Measurements from ENCODE around the gene ZNF780A.
"Not testable (repeated sequence)": the region's sequence is repeated elsewhere in the genome, so short reads cannot be mapped to it uniquely, and the experiment has no call there.

Gene ZNF780A

GRCh38 chr19:40090241-40091204 lies at the start of gene ZNF780A:
Gene ZNF780A, minus strand, starts transcription at chr19:40090943. Its CDS starts 6,190 bp downstream, at chr19:40084753.
- DNase-seq (ENCODE audit: low spot score), result peak; percentile 85

DNA sequence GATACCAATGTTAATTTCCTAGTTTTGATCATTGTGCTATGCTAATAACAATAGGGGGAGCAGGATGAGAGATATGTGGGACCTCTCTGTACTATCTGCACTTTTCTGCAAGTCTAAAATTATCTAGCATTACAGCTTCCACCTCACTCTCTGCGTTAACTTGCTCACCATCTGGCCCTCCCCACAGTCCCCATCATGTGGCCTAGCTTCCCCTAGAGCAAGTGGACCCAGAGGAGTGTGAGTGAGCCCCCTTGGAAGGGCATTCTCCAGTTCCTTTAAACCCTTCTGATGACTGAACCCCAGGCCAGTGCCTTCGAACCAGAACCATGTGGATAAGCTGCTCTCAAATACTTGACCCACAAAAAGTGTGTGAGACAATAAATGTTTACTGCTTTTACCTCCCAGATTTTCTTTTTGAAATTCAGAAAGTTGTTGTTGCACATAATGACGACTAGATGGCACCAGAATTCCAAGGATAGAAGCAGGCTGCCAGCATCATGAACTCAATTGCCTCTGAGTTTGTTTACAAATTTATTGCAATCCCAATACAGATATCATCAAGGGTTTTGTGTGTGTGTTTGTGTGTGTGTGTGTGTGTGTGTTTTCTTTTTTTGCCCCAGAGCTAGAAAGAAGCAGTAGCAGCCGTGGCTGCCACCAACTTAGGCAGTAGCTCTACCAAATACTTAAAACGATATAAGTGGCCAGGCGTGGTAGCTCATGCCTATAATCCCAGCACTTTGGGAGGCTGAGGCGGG lies 49.0 kb upstream of the ZNF780A start:
- peak; percentile 44 for DNase-seq (ENCODE audit: low spot score)

- no peak for DNase-seq (ENCODE audit: low spot score)
Observed at GRCh38 chr19:40136818-40137217, 46.1 kb upstream of the ZNF780A start.

- no peak for DNase-seq (ENCODE audit: low spot score)
Observed at GRCh38 chr19:40134866-40135265, 44.1 kb upstream of the ZNF780A start.

- DNase-seq (ENCODE audit: low spot score), result no peak
Observed at GRCh38 chr19:40133491-40133890, 42.7 kb upstream of the ZNF780A start.

DNA sequence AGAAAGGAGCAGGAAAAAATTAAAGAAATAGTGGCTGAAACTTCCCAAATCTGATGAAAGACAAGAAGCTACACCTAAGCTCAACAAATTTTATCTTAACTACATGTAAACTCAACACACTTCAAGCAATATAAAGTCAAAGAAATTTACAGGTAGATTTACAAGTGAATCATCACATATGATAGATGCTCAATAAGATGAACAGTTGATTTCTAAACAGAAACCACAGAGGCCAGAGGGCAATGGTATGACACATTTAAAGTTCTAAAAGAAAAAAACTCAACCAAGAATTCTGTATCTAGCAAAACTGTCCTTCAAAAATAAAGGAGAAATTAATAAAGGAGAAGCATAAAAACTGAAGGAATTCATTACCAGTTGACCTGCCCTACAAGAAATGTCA lies 39.3 kb upstream of the ZNF780A start:
- DNase-seq (ENCODE audit: low spot score), result no peak

DNA sequence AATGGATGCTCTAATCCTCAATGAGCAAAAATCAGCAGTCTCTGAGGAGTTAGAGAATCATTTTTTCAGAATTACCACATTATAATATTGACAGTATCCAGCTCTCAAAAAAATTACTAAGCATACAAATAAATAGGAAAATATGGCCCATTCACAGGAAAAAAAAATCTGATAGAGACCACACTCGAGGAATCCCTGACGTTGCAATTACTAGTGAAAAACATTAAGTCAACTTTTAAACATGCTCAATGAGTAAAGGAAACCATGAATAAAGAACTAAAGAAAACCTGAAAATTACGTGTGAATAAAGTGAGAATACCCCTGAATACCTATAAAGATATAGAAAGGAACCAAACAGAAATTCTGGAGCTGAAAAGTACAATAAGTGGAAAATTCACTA lies 38.7 kb upstream of the ZNF780A start:
- DNase-seq (ENCODE audit: low spot score), result no peak

GRCh38 chr19:40128991-40129390 lies 38.2 kb upstream of the ZNF780A start:
- DNase-seq (ENCODE audit: low spot score), result no peak

- no peak for DNase-seq (ENCODE audit: low spot score)
Observed at GRCh38 chr19:40119380-40119779, 28.6 kb upstream of the ZNF780A start.

DNA sequence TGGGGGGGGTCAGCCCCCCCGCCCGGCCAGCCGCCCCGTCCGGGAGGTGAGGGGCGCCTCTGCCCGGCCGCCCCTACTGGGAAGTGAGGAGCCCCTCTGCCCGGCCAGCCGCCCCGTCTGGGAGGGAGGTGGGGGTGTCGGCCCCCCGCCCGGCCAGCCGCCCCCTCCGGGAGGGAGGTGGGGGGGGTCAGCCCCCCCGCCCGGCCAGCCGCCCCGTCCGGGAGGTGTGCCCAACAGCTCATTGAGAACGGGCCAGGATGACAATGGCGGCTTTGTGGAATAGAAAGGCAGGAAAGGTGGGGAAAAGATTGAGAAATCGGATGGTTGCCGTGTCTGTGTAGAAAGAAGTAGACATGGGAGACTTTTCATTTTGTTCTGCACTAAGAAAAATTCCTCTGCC lies 27.9 kb upstream of the ZNF780A start:
- DNase-seq (ENCODE audit: low spot score), result not testable (repeated sequence)

DNA sequence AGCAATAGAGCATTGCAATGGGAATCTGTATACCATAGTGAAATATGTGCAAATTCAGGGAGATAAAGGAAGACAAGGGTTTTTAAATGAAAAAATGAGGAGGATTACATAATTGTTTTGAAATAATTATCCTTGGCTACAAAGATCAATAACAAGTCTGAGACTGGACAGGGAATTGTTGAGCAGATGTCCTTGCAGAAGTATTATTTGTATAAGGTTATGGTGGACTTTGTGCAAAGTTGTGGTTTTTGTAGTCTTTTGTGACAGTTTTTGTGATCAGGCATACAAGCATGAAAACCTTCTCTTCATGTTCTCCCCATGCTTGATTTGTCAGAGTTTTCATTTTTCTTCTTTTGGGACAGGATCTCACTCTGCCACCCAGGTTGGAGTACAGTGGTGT lies 25.3 kb upstream of the ZNF780A start:
- DNase-seq (ENCODE audit: low spot score), result no peak

- not testable (repeated sequence) for DNase-seq (ENCODE audit: low spot score)
Observed at GRCh38 chr19:40114119-40114518, 23.4 kb upstream of the ZNF780A start.

DNA sequence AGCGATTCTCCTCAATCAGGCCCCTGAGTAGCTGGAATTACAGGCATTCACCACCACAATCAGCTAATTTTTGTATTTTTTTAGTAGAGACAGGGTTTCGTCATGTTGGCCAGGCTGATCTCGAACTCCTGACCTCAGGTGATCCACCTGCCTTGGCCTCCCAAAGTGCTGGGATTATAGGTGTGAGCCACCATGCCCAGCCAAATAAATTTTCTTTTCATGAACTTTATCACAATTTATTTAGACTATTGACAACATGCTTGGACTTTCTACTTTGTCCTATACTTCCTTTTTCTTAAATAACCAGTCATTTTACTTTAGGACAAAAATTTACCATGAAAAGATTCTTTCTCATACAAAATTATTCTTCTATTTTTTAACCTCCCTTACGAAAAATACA lies 21.5 kb upstream of the ZNF780A start:
- DNase-seq (ENCODE audit: low spot score), result not testable (repeated sequence)

- DNase-seq (ENCODE audit: low spot score), result no peak
Observed at GRCh38 chr19:40110570-40110969, 19.8 kb upstream of the ZNF780A start.

- DNase-seq (ENCODE audit: low spot score), result no peak
Observed at GRCh38 chr19:40104754-40105153, 14.0 kb upstream of the ZNF780A start.

DNA sequence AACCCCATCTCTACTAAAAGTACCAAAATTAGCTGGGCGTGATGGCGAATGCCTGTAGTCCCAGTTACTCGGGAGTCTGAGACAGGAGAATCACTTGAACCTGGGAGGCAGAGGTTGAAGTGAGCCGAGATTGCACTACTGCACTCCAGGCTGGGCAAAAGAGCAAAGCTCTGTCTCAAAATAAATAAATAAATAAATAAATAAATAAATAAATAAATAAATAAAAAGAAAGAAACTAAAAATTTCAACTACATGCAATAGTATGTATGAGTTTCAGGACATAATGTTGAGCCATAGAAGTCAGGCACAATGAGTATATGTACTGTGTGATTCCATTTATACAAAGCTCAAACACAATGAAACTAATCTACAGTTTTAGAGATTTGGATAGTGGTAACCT lies 12.9 kb upstream of the ZNF780A start:
- no peak for DNase-seq (ENCODE audit: low spot score)

GRCh38 chr19:40101813-40102212 lies 11.1 kb upstream of the ZNF780A start:
- DNase-seq (ENCODE audit: low spot score), result no peak

GRCh38 chr19:40093416-40093815 lies 2.7 kb upstream of the ZNF780A start:
- no peak for DNase-seq (ENCODE audit: low spot score)

DNA sequence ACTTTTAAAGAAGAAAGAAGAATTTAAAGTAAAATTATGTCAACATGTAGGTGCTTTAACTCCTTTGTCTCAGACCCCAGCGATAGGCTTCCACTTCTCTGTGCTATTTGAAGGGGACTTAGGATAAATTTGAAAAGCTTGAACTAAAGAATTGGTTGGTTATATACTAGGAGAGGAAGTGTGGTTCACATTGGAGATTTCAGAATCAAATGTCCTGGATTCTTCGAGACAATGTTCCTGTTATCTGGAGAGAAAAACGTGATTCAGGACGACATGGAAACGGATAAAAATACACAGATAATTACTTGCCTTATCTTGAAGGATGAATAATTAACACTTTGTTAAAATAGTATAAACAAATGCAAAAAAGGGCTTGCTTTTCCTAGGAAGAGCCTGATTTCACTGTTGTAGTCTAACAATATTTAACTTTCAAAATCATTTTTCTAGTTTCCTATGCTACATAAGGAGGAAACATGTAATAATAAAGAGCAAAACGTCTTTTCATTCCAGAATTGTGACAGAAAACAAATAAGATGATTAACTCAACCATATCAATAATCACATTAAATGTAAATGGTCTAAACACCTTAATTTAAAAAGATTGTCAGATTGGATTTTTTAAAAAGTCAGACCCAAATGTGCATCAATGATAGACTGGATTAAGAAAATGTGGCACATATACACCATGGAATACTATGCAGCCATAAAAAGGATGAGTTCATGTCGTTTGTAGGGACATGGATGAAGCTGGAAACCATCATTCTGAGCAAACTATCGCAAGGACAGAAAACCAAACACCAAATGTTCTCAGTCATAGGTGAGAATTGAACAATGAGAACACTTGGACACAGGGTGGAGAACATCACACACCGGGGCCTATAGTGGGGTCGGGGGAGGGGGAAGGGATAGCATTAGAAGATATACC lies 724 bp upstream of the ZNF780A start:
- DNase-seq (ENCODE audit: low spot score), result no peak

DNA sequence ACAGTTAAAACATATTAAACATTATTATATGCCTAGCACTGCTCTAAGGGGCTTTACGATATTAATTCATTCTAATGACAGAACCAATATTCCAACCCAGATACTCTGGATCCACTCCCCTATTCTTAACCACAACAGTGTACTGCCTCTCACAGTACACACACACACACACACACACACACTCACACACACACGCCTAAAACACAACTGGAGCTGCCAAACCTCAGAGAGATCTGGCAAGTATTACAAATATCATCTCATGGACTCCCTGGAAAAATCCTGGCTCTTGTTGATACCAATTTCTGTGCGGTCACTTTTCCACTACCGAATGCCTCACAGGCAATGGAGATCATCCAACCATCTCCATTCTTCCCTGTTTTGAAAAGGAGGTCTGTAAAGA lies 1.3 kb downstream of the ZNF780A start:
- no peak for DNase-seq (ENCODE audit: low spot score)

DNA sequence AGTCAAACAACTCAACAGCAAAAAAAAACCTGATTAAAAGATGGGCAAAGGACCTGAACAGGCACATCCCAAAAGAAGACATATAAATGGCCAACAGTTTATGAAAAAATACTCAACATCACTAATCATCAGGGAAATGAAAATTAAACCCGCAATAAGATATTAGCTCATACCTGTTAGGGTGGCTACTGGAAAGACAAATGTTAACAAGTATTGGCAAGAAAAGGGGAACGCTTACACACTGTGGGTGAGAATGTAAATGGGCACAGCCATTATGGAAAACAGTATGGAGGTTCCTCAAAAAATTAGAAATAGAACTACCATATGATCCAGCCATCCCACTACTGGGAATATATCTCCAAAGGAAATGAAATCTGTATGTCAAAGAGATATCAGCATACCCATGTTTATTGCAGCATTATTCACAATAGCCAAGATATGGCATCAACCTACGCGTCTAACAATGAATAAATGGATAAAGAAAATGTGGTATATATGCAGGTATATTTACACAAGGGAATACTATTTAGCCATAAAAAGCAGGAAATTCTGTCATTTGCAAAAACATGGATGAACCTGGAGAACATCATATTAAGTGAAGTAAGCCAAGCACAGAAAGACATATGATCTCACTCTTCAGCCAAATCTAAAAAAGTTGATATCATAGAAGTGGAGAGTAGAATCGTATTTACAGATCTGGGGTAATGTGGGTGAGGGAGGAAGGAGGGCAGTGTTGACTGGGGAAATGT lies 2.3 kb downstream of the ZNF780A start:
- DNase-seq (ENCODE audit: low spot score), result no peak
